Panc1 (cell line): ENCODE measurements around the gene STARD13. TPM values are rescaled to one million over a fixed set of nuclear protein-coding genes. Genes with fewer than 3 reads are reported as not detected.

Experiments used
- ATAC-seq: fragments of 200-7000 bp; cut with Tn5 transposase; 2 replicates; pipeline ENCODE4 v1.9.1; 2020; ENCODE audit warnings: mild to moderate bottlenecking, moderate library complexity
- BruUV-seq: library from RNA; stranded (reverse); fragments of 400-500 nt; replicated peaks from 2 replicates; lab custom pipeline; 2021; lab: Mats Ljungman, UMichigan
- CTCF ChIA-PET: fragments of 300-600 bp; sonication (Branson Sonifier 250); formaldehyde crosslinking; loops from one replicate; lab custom pipeline; 2022; ENCODE audit warnings: antibody characterized with exemption; lab: Charles Lee
- POLR2A ChIA-PET: fragments of 300-600 bp; sonication (Branson Sonifier 250); formaldehyde crosslinking; loops from one replicate; lab custom pipeline; 2022; ENCODE audit warnings: antibody characterized with exemption; lab: Charles Lee
- DNase-seq: peaks from one replicate; pipeline ENCODE4 v3.0.0-alpha.2; 2010; ENCODE audit warnings: low read depth, low spot score
- H3K27ac ChIP-seq: 2 replicates; pipeline ENCODE4 v1.5.1; 2011; ENCODE audit warnings: mild to moderate bottlenecking, low read length, inconsistent platforms
- H3K27me3 ChIP-seq: fragments of 200-500 bp; sonication (Bioruptor generic); 2 replicates; pipeline ENCODE4 v1.6.0; 2014; ENCODE audit warnings: low read length, inconsistent platforms; ENCODE audit not compliant: control insufficient read depth, insufficient read depth
- H3K36me3 ChIP-seq: fragments of 200-500 bp; sonication (Bioruptor generic); 2 replicates; pipeline ENCODE4 v1.5.1; 2014; ENCODE audit warnings: inconsistent platforms, mild to moderate bottlenecking, low read length, moderate library complexity; ENCODE audit not compliant: control insufficient read depth, insufficient read depth
- H3K4me1 ChIP-seq: 2 replicates; pipeline ENCODE4 v1.5.1; 2011; ENCODE audit warnings: inconsistent platforms, mild to moderate bottlenecking, low read length, moderate library complexity; ENCODE audit not compliant: control insufficient read depth, insufficient read depth
- H3K4me3 ChIP-seq, 2 experiments: 2 replicates each; pipeline ENCODE4 v1.5.1; 2011 to 2012; ENCODE audit warnings: low read depth in 2 of 2, low read length in 2 of 2, mild to moderate bottlenecking in 2 of 2, inconsistent platforms in 1 of 2, moderate library complexity in 1 of 2
- H3K9me3 ChIP-seq: fragments of 200-500 bp; sonication (Bioruptor generic); 2 replicates; pipeline ENCODE4 v1.5.1; 2014; ENCODE audit warnings: low read depth, mild to moderate bottlenecking, inconsistent platforms, low read length, moderate library complexity; ENCODE audit not compliant: control insufficient read depth, insufficient read depth
- CTCF ChIP-seq: fragments of 450-650 bp; IDR thresholded peaks from 2 replicates; pipeline ENCODE4 v1.5.1; 2017; ENCODE audit warnings: mild to moderate bottlenecking
- POLR2AphosphoS5 ChIP-seq: IDR thresholded peaks from 2 replicates; pipeline ENCODE4 v1.6.1; 2012; ENCODE audit warnings: mild to moderate bottlenecking, low read depth, low read length, moderate library complexity
- SIN3A ChIP-seq: IDR thresholded peaks from 2 replicates; pipeline ENCODE4 v1.6.1; 2012; ENCODE audit warnings: low read depth, mild to moderate bottlenecking, low read length, moderate library complexity, borderline replicate concordance; ENCODE audit not compliant: insufficient read depth
- TCF7L2 ChIP-seq: IDR thresholded peaks from 2 replicates; pipeline ENCODE4 v1.6.1; 2011; ENCODE audit warnings: mild to moderate bottlenecking, low read depth, low read length, inconsistent platforms
- in situ Hi-C: cut with HindIII; loops from 2 replicates; pipeline ENCODE4 v1.10.0; 2016; ENCODE audit warnings: low sequenced_read_pairs, low pct_unique_long_range_greater_than_20kb
- intact Hi-C: fragments of 100-400 bp; cut with micrococcal nuclease; formaldehyde crosslinking; loops from one replicate; pipeline ENCODE4 v1.10.0; 2022; ENCODE audit not compliant: unreplicated experiment
- total RNA-seq: library from RNA; stranded (reverse); gene quantifications from one replicate; pipeline ENCODE4 v1.2.1, GENCODE V29; 2021; ENCODE audit not compliant: unreplicated experiment
- TF ChIP-seq, protein P1 (sequence below), 2 experiments: IDR thresholded peaks; 2 replicates each; pipeline ENCODE4 v1.6.1; 2011 to 2012; ENCODE audit warnings: low read depth in 2 of 2, control low read depth in 1 of 2, low read length in 1 of 2, mild to moderate bottlenecking in 1 of 2, moderate library complexity in 1 of 2; ENCODE audit not compliant: insufficient read depth in 1 of 2

STARD13 gene
- total RNA-seq, 1 experiment from 2014 or later = 6.5 TPM

DNA sequence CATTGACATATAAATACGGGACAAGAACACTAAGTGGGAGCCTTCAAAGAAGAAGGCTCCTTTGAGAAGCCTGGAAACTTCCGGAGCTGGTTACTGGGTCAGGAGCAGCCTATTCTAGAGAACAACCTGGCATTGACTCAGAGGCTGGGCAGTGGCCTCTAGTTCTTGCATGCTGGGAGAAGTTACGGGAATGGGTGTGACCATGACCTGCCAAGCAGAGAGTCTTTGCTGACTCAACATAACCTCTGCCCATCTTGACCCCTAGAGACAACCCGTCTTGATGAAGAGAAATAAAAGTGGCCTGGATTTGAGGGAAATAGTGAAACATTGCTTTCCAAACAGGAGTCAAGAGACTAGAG lies 21.0 kb downstream of the STARD13 start:
- no TSS peak for BruUV-seq
- TF ChIP-seq POLR2AphosphoS5 (no peak), TCF7L2 (no peak), CTCF (no peak), SIN3A (no peak)
- TF ChIP-seq, protein P1, sequence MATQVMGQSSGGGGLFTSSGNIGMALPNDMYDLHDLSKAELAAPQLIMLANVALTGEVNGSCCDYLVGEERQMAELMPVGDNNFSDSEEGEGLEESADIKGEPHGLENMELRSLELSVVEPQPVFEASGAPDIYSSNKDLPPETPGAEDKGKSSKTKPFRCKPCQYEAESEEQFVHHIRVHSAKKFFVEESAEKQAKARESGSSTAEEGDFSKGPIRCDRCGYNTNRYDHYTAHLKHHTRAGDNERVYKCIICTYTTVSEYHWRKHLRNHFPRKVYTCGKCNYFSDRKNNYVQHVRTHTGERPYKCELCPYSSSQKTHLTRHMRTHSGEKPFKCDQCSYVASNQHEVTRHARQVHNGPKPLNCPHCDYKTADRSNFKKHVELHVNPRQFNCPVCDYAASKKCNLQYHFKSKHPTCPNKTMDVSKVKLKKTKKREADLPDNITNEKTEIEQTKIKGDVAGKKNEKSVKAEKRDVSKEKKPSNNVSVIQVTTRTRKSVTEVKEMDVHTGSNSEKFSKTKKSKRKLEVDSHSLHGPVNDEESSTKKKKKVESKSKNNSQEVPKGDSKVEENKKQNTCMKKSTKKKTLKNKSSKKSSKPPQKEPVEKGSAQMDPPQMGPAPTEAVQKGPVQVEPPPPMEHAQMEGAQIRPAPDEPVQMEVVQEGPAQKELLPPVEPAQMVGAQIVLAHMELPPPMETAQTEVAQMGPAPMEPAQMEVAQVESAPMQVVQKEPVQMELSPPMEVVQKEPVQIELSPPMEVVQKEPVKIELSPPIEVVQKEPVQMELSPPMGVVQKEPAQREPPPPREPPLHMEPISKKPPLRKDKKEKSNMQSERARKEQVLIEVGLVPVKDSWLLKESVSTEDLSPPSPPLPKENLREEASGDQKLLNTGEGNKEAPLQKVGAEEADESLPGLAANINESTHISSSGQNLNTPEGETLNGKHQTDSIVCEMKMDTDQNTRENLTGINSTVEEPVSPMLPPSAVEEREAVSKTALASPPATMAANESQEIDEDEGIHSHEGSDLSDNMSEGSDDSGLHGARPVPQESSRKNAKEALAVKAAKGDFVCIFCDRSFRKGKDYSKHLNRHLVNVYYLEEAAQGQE (IDR thresholded peaks at IDR 0.05; ENCODE audit: insufficient read depth in 1 of 2, low read depth in 2 of 2, low read length in 1 of 2) = no peak
- DNase-seq = no peak
- no peaks in the 10 kb centered on the region for H3K36me3 ChIP-seq
- no peak for ATAC-seq
- no peaks in the 10 kb centered on the region for H3K27me3 ChIP-seq
- H3K9me3 ChIP-seq = no peaks in the 10 kb centered on the region
- H3K4me3 ChIP-seq = no peak overlapping the region
- ChIA-PET CTCF (no interaction called here), POLR2A (no interaction called here)
- intact Hi-C loops = no loop called here
- no peak overlapping the region for H3K27ac ChIP-seq
- H3K4me1 ChIP-seq = peaks cover 7% of the 10 kb centered on the region
- in situ Hi-C loops = no loop called here

DNA sequence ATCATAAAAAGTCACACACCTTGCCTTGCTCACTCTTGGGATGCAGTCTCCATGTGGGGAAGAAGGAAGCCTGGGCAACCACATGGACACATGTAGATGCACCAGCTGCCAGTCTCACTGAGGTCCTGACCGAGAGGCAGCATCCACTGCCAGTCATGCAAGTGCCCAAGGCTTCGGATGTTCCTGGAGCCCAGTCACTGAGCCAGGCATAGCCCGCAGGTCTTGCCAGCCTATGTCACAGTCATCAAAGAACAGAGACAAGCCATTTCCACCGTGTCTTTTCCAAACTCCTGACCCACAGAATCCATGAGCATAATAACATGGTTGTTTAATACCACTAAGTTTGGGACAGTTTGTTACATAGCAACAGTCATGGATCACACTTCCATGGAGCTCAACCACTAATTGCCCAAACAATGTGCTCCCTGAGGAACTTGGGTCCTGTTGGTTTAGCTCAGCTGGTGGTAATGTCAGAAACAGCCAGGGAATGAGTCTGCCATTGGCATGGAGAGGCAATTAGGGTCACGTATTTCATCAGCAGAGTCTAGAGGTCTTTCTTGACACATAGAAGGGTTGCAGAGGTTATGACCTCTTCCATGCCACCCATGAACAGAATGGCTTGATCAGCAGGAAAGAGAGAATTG lies 21.5 kb downstream of the STARD13 start:
- no peaks in the 10 kb centered on the region for H3K9me3 ChIP-seq
- no peak for DNase-seq
- no peaks in the 10 kb centered on the region for H3K27me3 ChIP-seq
- H3K27ac ChIP-seq = no peak overlapping the region
- no TSS peak for BruUV-seq
- ChIA-PET CTCF (no interaction called here), POLR2A (no interaction called here)
- peaks cover 7% of the 10 kb centered on the region for H3K4me1 ChIP-seq
- intact Hi-C loops (no loop called here), in situ Hi-C loops (no loop called here)
- no peak overlapping the region for H3K4me3 ChIP-seq
- no peak for ATAC-seq
- no peak for TF ChIP-seq CTCF
- TF ChIP-seq, protein P1 (IDR thresholded peaks at IDR 0.05; ENCODE audit: insufficient read depth in 1 of 2, low read depth in 2 of 2, low read length in 1 of 2) = no peak
- TF ChIP-seq TCF7L2 = no peak
- H3K36me3 ChIP-seq = no peaks in the 10 kb centered on the region
